HG03060 (cell line): ENCODE measurements around the gene TCAIM.
"Not testable (repeated sequence)": the region's sequence is repeated elsewhere in the genome, so short reads cannot be mapped to it uniquely, and the experiment has no call there.

Experiments
- ATAC-seq: cut with Tn5 transposase; IDR thresholded peaks from one replicate; pipeline ENCODE4 v1.9.1; 2021; ENCODE audit warnings: low read depth, moderate number of reproducible peaks; ENCODE audit not compliant: unreplicated experiment

Gene TCAIM

DNA sequence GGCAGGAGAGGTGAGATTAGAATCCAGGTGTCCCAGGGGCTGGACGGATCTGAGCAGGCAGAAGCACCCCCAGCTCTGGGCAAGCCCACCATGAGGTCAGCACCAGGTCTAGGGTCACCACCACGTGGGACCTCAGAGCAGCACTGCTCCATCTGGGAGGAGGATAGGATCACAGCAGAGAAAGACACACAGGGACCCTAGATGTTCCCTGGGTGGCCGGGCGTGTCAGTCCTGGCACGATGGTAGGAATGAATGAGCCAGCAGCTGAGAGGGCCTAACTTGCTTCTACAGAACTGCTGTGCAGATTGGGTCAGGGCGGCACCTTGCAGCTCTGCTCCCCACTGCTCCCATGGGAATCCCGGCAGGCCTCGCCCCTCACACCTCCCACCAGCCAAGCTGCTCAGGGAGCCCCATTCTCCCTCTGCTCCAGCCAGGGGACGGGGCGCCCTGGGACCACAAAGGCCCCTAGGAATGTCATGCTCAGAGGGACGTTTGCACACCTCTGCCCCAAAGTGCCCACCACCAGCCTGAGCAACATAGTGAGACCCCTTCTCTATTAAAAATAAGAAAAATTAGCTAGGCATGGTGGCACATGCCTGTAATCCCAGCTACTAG lies 72.6 kb downstream of the TCAIM start:
- no peak for ATAC-seq

DNA sequence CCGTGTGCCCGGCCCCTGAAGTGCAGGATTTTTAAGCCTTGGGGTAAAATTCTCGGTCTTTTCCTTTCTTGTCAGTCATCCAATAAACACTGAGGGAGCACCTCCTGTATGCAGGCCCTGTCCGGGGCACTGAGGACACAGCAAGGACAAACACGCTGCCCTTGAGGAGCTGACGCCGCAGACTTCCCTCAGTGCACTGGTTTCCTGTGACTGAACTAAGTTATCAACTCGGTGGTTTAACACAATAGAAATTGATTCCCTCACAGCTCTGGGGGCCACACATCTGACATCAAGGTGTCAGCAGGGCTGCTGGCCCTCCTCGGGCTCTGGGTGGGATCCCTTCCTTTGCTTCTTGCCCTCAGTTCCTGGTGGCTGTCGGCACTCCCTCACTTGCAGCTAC lies 73.8 kb downstream of the TCAIM start:
- ATAC-seq, result no peak

DNA sequence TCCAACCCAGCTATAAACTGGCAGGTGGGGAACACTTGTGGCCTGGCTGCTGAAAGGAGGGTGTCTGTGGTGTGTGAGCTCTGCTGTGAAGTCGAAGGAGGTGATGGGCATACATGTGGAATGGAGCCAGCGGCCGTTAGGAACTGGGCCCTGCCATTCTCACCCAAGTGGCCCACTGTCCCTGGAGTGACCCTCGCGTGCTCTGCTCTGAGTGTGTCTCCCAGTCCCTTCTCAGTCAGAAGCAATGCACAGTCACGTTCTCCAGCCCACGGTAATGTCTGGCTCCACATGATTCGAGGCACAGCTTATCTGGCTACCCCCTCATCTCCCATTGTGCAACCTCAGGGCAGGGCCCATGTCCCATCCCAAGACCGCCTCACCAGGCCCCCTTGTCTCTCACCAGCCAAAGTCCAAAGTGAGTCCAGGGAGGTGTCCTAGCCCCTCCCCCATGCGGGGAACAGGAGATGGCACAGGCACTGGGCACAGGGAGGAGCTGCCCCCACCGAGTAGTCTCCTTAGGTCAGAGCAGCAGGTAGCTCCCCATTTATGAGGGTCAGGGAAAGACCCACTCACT lies 76.0 kb downstream of the TCAIM start:
- ATAC-seq, result no peak

DNA sequence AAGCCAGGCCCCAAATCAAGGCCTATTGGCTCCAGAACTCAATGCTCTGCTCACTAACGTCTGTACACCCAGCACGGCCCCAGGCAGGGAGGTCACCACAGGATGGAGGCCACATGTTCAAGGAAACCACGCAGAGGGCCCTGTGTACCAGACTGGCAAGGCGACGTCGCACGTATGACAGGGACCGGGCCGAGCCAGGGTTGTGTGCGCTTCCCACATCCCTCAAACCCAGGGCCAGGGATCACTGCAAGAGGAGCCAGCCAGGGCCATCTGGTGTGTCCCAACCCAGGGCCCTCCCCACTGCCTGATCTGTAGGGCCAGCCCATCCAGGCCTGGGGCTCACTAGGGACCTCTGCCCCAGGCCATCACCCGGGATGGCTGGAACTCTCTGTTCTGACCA lies 76.9 kb downstream of the TCAIM start:
- ATAC-seq, result no peak

DNA sequence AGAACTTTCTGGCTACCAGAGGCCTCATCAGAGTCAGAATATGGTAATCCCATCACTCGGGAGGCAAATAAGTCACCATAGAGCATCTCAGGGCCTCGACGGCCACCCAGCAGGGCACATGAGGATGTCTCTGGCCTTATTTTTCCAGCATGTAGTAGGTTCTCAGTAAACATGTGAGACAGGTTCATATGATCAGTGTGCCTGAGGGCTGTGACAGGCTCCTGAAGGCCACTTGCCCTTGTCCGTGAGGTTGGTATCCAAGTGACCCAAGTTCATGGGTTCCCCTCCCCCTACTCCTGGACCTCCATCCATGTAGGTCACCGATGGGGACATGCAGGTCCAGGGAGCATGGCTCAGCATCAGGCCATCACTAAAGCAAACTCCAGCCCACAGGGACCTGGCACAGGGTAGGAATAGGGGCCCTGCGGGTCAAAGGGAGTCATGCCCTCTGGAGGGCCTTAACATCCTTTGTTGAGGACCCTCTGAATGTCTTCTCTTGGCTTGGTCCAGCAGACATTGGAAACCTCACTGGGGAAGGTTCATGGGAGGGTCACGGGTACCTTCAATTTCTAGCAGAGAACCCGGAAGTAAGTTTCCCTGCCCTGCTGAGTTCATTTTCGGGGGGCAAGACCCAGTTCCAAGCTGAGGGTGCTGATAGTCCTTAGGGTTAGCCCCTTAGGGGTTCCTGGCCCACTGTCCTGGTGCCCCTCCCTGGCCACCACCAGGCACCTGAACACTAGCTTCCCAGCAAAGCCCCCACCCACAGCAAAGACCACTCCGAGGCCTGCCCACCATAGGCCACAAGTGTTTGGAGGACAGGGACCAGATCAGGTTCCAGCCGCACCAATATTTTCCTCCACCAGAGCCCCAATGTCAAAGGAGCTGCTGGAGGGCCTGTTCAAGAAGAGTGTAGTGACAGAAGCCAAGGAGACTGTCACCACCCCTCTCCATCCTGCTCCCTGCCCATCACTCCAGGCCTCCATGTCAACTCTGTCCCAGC lies 77.8 kb downstream of the TCAIM start:
- no peak for ATAC-seq

DNA sequence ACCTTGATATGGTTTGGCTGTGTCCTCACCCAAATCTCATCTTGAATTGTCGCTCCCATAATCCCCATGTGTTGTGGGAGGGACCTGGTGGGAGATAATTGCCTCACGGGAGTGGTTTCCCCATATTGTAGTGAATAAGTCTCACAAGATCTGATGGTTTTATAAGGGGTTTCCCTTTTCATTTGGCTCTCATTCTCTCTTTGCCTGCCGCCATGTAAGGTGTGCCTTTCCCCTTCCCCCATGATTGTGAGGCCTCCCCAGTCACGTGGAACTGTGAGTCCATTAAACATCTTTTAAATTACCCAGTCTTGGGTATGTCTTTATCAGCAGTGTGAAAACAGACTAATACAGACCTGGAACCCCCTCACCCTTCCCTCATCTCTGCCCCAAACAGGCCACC lies 79.6 kb downstream of the TCAIM start:
- not testable (repeated sequence) for ATAC-seq

DNA sequence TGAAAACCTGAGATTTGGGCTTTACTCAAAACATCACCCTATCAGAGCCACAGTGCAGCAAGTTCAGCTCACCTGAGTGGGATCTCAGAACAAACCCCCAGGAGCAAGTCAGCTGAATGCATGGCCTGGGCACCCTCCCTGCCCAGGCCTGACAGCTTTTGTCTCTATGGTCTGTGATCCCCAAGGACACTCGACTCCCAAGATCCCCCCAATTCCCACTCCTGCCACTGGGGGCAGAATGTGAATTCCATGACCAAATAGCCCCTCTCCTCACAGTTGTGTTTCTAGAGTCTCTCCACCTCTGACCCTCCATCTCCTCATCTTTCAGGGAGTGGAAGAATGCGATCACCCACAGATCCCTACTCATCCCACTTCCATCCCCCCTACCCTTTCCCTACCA lies 80.0 kb downstream of the TCAIM start:
- no peak for ATAC-seq

DNA sequence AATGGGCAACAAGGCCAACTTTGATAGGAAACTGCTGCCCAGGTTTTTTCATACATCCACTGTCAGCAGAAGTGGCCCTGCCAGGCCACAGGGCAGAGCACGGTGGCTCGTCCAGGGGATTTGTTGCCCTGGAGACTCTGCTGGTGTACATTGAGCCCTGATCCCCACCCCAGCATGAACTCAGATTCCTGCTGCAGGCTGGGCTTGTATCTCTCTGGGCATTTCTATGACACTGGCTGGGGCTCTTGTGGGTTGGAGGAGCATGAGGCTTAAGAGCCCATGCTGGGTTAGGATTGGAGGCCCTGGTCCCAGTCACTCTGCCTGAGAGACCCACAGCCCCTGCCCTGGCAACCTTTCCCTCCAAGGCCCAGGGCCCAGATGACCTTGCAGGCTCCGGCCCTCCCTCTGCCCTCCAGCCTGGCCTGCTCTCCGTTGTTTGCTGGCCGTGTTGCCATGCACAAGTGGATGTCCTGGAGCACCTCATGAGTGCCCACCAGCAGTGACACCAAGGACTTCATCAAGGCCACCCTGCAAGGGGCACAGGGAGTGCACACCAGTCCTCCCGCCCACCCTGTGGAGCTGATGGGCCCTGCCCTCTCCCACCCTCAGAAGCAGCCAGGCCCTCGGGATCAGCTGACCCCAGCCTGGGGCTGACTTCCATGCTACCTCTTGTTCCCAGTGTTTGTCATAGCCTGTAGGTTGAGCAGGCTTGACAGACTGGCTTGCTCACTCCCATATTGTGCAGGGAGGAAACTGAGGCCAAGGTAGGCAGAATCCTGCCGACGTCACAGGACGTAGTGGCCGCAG lies 80.8 kb downstream of the TCAIM start:
- no peak for ATAC-seq

DNA sequence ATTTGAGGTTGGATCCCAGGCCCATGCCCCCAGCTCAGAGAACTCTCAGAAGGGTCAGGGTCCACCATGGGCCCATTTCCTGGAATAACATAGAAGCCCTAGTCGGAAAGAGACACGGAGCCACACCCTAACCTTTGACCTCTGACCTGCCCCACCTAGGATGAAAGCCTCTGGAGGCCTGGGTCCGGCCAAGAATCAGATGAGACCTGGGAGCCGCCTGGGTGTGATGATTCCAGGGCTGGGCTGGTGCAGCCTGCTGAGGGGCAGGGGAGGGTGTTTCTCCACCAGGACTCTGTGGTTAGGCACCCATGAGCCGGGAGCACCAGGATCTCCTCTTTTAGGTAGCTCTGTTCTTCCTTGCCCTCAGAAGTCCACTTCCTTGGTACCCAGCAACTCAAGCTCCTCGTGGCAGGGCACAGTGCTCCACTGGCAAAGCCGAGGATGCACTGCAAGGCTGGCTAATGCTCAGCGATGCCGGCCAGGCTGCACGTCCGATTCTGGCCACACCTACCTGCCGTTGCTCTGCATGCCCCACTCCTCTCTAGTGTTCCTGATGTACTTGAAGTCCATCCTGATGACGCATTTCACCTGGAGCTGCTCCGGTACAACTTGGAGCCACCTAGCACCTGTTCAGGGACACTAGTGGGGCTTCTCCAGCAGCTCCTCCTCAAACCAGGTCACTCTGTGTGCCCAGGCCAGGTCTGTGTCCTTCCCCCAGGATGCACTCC lies 81.5 kb downstream of the TCAIM start:
- no peak for ATAC-seq

DNA sequence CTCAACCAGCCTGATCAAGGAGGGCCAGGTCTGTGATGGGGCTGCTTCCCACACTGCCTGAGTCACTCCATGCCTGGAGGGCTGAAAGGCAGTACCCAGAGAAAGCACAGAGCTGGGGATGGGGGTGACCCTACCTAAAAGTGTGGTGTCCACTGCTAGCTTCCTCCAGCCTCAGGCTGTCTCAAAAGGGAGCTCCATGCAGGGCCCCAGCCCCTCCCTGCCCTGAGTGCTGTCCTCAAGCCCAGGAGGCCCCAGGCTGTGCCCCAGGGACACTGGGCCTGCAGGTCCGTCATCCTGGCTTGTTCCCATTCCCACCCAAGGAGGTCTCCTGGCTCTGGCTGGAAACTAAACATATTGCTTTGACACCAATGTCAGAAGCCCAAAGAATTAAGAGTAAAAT lies 82.1 kb downstream of the TCAIM start:
- ATAC-seq, result no peak

DNA sequence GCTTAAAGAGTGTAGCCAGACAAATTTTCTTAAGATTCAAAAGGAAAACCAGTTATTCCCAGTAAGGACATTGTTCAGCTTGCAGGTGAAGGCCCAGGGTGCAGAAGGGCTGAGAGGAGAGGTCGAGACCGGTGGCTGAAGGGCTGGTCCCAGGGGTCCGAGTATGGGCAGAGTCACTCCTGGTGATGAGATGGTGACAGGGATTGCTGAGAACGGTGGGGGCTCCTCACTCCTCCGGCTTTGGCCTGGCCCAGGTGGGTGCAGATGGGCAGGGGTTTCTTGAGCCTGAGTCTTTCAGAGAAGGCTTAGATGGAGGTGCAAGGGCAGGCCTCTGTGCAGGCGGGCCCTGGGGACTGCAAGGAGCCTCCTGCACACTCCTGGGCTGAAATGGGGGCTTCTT lies 82.7 kb downstream of the TCAIM start:
- no peak for ATAC-seq

DNA sequence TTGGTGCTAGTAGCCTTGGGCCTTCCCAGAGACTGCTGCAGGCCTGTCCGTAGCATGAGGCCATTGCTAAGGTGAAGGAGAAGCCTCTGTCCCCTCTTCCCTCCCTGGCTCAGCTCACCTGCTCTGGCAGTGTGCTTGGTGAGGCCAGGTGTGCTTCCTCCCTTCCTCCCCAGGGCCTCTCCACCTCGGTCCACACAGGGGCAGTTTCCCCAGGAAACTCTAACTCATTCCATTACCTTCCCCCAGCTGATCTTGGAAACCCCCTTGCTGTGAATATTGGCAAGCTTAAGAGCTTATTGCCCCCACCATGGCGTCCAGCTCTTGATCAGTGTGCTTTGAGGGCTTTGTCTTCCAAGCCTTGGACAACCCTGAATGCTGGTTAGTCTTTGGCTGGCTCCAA lies 86.2 kb downstream of the TCAIM start:
- ATAC-seq, result no peak

DNA sequence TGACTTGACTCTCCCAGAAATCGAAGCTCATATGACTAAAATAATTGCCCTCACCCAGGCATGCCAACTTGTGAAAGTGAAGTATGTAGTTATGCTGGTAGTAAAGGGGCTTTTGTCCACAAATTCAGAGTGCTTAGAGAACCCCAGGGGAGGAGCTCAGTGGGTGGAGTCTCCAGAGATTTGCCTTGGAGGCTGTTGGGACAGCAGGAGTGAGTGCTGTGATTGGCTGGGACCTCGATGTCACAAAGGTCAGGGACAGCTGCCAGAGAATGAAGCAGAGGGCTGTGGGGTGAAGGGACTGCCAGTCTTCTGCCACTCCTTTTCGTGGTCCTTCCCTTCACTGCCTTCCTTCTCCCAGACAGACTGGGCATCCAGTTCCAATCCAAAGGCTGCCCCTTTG lies 89.1 kb downstream of the TCAIM start:
- ATAC-seq, result no peak

DNA sequence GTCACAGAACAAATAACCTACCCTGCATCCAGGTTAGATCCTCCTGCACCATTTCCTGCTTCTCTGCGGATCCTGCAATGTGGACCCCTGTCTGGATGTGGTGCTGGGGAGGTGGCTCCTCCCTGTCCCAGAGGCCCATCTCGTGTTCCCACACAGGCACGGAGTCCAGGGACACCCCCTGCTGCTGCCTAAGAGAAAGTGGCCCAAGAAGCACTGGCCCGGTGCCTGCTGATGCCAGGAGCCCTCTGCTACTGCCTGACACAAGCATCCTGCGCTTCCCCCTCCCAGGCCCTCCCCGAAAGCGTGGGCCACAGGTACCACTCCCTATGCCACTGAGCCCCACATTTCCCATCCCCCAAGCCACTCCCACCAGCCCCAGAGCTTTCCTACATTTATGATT lies 90.3 kb downstream of the TCAIM start:
- no peak for ATAC-seq

DNA sequence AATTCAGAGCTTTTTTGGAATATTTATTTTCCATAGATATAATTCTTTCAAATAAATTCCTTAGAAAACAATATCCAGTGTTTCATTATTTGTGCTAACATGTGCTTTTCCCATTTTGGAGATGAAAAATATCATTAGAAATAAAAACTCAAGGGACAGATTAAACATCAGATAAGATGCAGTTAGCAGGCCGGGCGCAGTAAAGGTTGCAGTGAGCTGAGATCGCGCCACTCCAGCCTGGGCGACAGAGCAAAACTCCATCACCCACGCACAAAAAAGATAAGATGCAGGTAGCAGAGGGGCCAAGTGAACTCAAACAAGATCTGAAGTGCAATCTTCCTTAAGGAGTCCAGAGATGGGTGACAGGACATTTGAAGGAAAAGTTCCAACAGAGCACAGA lies 90.9 kb downstream of the TCAIM start:
- no peak for ATAC-seq

DNA sequence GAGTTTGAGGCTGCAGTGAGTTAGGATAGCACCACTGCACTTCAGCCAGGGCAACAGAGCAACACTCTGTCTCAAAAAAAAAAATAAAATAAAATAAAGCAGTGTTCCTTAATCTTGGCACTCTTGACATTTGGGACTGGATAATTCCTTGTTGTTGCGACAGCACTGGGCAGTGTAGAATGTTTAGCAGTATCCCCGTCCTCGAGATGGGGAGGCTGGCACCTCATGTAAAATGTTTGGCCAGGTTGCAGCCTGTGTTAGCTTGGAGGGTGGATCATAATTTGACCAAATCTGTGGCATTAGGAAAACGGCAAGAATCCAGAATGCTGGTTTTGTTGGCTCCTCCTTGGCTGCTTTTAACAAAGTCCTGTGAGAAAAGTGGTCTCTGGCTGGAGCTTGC lies 91.9 kb downstream of the TCAIM start:
- no peak for ATAC-seq

DNA sequence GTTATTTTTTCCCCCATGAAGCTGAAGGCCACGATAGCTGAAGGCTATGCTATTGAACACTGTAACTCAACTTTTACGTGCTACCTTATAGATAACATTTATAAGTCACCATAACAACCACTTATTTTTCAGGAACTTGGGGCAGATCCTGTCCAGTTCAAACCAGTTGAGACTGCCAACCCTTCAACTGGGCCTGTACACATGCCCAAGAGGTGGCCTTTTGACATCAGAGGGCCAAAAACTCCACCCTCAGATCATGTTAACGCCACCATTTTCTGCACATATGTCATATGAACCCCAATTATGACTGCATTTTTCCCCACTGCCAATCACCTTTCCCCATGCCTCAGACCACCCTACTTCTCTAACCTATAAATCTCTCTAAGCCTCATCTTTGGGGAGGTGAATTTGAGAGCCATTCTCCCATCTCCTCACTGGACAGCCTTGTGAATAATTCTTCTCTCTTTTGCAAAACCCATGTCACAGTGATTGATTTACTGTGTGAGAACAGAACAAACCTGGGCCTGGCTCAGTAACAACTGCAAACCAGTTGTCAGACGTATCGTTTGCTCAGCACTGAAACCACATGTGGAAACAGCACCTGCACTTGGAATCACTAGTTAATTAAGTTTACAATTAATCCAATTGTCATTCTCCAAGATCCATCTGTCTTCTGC lies 96.4 kb downstream of the TCAIM start:
- no peak for ATAC-seq

DNA sequence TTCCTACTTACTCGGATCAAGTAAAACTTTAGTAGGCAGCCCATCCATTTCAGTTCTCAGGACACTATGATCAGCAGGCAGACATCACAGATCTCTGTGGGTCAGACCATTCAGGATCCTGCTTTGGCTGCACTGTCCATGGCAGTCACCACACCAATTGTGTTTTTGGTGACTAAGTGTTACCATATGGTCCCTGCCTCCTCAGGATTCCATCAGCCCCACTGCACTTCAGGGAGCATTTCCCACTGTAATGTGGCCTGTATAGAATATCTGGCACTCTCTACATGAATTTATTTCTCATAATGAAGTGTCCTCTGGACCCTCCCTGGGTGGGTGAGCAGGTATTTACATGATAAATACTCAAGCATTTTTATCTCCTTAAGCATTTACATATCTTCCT lies 97.6 kb downstream of the TCAIM start:
- ATAC-seq, result no peak

DNA sequence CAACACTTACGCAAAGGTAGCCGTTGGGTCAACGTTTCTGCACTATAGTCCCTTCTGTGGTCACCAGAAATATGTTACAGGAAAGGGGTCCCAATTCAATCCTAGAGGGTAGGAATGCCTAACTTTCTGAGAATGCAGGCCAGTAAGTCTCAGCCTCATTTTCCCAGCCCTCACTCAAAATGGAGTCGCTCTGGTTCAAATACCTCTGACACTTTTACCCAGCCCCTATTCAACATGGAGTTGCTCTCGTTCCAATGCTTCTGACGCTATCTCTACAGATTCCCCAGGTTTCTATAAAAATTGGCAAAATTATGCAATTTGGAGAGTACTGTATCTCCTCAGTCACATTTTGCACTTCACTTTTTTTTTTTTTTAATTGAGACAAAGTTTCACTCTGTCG lies 99.2 kb downstream of the TCAIM start:
- no peak for ATAC-seq
